HG03196 (cell line): ENCODE results near the gene ZNF33A.
"Not testable (repeated sequence)": the region's sequence is repeated elsewhere in the genome, so short reads cannot be mapped to it uniquely, and the experiment has no call there.

ENCODE experiments used
- ATAC-seq: cut with Tn5 transposase; IDR thresholded peaks from one replicate; pipeline ENCODE4 v1.9.1; 2021; ENCODE audit not compliant: unreplicated experiment

The ZNF33A gene

DNA sequence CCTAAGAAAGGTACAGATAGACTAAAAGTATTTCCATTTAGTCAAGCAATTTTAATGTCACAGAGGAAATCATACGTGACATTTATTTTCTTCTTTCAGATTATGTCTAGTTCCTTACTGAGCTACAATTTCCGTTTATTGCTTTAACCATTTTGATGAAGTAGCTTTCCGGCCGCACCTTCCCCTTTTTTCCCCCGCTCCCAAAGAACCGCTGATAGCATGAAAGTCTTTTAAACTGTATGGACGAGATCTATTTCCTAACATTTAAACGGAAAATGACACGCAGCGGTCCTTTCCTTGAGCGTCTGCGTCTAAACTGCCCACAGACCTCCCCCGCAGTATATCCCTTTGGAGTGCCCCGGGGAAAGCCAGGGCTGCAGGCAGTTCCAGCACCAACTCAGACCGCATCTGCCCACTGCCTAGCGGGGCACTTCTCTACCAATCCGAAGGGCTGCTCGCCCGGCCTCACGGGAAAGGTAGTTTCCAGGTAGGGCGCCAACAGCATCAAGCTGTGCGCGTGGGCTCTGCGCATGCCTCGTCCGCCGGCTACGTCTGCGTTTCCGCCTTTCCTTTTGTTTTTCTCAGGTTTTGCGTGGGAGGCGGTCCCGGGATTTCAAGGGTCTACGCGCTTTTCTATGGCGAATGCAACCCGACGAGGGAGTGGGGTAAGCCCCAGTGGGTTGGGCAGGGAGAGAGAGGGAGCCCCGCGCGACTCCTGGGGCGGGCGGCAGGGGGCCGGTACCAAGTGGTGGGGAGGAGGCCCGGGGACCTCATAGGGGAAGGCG lies at the start of gene ZNF33A:
TSS of gene ZNF33A (plus strand) at position 557 of the 785 bp plus-strand sequence. CDS start 1,667 bp downstream, outside the sequence.
- ATAC-seq = peak; percentile 90

DNA sequence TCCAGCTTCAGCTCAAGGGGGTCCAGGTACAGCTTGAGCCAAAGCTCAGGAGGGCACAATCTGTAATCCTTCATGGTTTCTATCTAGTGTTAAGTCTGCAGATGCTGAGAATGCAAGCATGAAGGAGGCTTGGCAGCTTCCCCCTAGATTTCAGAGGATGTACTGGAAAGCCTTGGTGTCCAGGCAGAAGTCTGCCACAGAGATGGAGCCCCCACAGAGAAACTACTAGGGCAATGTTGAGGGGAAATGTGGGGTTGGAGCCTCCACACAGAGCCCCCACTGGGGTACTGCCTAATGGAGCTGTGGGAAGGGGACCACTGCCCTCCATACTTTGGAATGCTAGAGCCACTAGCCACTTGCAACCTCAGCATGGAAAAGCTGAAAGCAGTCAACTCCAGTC lies 45.5 kb upstream of the ZNF33A start:
- no peak for ATAC-seq

- ATAC-seq = no peak
Observed at GRCh38 chr10:37972396-37972795, 38.1 kb upstream of the ZNF33A start.

- ATAC-seq = no peak
Observed at GRCh38 chr10:37975401-37975991, 35.0 kb upstream of the ZNF33A start.

DNA sequence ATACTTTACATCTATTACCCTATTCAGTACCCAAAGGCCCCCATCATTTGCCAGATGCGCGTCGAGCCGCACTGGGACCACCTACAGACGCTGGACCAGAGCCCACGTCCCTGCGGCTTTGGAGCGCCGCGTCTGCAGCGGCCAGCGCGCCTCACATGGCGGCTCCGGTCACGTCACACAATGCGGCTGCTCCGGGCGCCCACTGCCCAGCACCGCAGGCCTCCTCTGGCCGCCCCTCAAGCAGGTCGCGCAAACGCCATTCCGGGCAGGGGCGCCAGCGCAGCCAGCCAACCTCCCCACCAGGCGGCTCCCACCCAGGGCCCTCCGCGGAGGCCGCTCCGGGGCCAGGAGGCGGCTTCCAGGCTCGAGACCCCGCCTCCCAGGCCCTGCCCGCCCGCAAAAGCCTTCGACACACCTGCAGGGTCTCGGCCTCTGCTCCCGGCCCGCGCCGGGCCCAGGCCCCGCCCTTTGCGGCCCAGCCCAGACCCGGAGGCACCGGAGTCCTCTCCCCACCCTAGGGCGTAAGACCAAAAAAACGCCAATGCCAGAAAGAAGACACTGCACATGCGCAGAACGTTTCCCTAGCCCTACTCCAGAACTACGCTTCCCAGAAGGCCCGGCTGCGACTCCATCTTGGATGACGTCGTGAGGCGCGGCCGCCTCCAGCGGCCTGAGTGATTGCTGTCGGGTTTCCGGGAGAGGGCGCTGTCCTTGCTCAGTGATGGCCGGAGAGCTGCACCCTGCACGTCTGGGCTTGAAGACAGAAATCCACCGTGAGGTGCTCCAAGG lies 34.2 kb upstream of the ZNF33A start, which contains the start of gene ZNF25:
TSS of gene ZNF25 (minus strand) at position 557 of the 789 bp plus-strand sequence. CDS start 4,925 bp downstream, outside the sequence.
- peak; percentile 98 for ATAC-seq

- ATAC-seq = no peak
Observed at GRCh38 chr10:37976880-37977203, 33.6 kb upstream of the ZNF33A start.

- no peak for ATAC-seq
Observed at GRCh38 chr10:37991655-37992054, 18.8 kb upstream of the ZNF33A start.

DNA sequence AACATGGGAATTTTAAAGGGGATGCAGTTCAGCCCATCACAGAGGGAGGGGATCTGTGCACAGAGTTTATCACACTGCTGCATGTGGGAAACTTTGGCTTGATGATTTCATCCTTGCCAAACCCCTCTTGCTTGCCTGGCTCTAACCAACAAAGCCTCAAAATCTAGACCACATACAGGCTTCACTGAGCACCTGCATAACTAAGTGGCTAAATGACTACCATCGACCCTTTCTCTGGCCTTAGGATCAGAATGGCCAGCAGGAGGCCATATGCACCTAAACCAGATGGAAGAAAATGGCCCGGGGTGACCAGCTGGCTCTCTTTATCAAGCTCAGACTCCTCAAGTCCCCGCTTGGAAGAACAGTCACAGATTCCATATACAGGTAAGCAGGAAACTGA lies 18.4 kb upstream of the ZNF33A start:
- no peak for ATAC-seq

DNA sequence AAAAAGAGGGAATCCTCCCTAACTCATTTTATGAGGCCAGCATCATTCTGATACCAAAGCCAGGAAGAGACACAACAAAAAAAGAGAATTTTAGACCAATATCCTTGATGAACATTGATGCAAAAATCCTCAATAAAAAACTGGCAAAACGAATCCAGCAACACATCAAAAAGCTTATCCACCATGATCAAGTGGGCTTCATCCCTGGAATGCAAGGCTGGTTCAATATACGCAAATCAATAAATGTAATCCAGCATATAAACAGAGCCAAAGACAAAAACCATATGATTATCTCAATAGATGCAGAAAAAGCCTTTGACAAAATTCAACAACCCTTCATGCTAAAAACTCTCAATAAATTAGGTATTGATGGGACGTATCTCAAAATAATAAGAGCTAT lies 11.6 kb upstream of the ZNF33A start:
- ATAC-seq = not testable (repeated sequence)

- ATAC-seq = not testable (repeated sequence)
Observed at GRCh38 chr10:38000474-38000873, 10.0 kb upstream of the ZNF33A start.

- ATAC-seq = no peak
Observed at GRCh38 chr10:38003026-38003425, 7.4 kb upstream of the ZNF33A start.

DNA sequence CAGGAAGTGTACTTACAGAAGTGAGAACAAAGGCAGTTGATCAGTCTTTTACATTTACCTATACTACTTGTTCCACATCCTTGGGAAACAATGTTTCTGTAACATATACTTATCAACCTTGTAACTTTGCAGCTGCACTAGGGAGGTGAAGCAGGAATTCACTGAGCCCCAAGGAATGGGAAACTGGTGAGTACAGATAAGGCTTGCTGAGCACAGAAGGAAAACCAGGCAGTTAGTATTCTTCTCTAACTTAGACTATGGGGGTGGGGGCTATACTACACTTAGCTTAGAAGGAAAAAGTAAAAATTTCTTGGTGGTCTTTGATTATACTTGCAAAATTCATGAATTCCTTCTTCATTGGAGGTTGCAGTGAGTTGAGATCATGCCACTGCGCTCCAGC lies 6.9 kb upstream of the ZNF33A start:
- no peak for ATAC-seq

DNA sequence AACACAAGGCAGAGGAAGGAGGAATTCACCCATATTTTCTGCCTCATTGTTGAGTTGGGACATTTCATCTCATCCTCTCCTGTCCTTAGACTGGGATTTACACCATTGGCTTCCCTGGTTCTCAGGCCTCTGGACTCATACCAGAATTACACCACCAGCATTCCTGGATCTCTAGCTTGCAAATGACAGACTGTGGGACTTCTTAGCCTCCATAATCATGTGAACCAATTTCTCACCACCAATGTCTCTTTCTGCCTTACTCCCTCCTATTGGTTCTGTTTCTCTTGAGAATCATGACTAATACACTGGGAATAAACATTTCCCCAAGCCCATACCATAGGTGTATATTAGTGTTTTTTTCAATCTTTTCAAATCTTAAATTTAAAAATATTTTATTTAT lies 2.9 kb upstream of the ZNF33A start:
- ATAC-seq = no peak

- no peak for ATAC-seq
Observed at GRCh38 chr10:38007991-38008390, 2.5 kb upstream of the ZNF33A start.

DNA sequence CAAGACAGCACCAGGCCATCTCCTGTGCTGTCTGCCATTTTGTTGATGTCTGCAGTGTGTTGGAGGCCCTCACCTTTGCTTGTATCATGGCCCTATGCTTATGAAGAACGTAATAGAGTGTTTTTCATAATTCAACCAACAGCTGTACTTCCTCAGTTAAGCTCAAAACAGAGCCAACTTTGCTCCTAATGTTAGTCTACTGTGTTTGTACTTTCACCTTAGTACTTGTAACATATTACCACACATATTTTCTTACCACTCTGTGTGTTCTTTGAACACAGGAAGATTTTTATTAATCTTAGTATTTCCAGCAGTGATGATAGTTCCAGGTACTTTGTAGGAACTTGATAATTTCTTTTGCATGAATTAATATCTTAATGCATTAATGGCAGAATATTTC lies 5.9 kb downstream of the ZNF33A start:
- no peak for ATAC-seq

- ATAC-seq = not testable (repeated sequence)
Observed at GRCh38 chr10:38019124-38019523, 8.6 kb downstream of the ZNF33A start.

- ATAC-seq = peak; percentile 94
Observed at GRCh38 chr10:38025283-38025682, 14.8 kb downstream of the ZNF33A start.

GRCh38 chr10:38027986-38028385 lies 17.5 kb downstream of the ZNF33A start:
- ATAC-seq = no peak

DNA sequence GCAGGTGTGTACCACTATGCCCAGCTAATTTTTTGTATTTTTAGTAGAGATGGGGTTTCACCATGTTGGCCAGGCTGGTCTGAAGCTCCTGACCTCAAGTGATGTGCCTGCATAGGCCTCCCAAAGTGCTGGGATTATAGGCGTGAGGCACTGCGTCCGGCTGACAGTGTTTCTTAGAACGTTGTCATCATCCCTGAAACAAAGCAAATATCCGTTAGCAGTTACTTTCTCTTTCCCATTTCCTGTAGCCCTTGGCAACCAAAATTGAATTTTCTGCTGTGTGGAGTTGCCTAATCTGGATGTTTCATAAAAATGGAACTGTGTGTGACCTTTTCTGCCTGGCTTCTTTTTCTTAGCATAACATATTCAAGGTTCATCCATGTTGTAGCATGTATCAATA lies 22.4 kb downstream of the ZNF33A start:
- no peak for ATAC-seq

- peak; percentile 97 for ATAC-seq
Observed at GRCh38 chr10:38038107-38038931, 27.8 kb downstream of the ZNF33A start.

- peak; percentile 7 for ATAC-seq
Observed at GRCh38 chr10:38038932-38039245, 28.4 kb downstream of the ZNF33A start.
